ENCODE data around the gene NT5DC2. TPM values are rescaled to one million over a fixed set of nuclear protein-coding genes. Genes with fewer than 3 reads are reported as not detected.

Gene NT5DC2
- total RNA-seq, 2 donors from 2014 or later = 288 to 341 TPM

- WGBS, 2 experiments (ENCODE audit: insufficient coverage in 1 of 2, insufficient read length in 1 of 2) = 92 to 98% methylated on average over 4 of the region's 4 CpGs
- no peak for DNase-seq
- TF ChIP-seq, protein P1, sequence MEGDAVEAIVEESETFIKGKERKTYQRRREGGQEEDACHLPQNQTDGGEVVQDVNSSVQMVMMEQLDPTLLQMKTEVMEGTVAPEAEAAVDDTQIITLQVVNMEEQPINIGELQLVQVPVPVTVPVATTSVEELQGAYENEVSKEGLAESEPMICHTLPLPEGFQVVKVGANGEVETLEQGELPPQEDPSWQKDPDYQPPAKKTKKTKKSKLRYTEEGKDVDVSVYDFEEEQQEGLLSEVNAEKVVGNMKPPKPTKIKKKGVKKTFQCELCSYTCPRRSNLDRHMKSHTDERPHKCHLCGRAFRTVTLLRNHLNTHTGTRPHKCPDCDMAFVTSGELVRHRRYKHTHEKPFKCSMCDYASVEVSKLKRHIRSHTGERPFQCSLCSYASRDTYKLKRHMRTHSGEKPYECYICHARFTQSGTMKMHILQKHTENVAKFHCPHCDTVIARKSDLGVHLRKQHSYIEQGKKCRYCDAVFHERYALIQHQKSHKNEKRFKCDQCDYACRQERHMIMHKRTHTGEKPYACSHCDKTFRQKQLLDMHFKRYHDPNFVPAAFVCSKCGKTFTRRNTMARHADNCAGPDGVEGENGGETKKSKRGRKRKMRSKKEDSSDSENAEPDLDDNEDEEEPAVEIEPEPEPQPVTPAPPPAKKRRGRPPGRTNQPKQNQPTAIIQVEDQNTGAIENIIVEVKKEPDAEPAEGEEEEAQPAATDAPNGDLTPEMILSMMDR (conservative IDR thresholded peaks at IDR 0.05) = no peak
- H3K4me1 ChIP-seq (ENCODE audit: control insufficient read depth, insufficient read depth, low read length) = no peaks in the 10 kb centered on the region
- Mint-ChIP-seq H3K9me3 (no peaks in the 10 kb centered on the region), H3K4me3 (no peak overlapping the region), H3K27ac (peak overlapping the region; percentile 56), H3K27me3 (ENCODE audit: insufficient read depth) (no peaks in the 10 kb centered on the region), H3K36me3 (ENCODE audit: low read depth) (peaks cover 35% of the 10 kb centered on the region), H3K4me1 (no peaks in the 10 kb centered on the region)
- H3K27me3 ChIP-seq (ENCODE audit: control insufficient read depth, insufficient read depth, low read length, poor library complexity, severe bottlenecking) = no peaks in the 10 kb centered on the region
- peaks cover 67% of the 10 kb centered on the region for H3K36me3 ChIP-seq (ENCODE audit: control insufficient read depth, insufficient read depth, low read length)
- no peaks in the 10 kb centered on the region for H3K9me3 ChIP-seq (ENCODE audit: control insufficient read depth, low read length)
- no peak overlapping the region for H3K27ac ChIP-seq (ENCODE audit: low read depth, low read length)
- no peak overlapping the region for H3K4me3 ChIP-seq (ENCODE audit: low read length)
- H3K9ac ChIP-seq (ENCODE audit: extremely low read depth, low read length, poor library complexity, severe bottlenecking) = no peak overlapping the region
Observed at GRCh38 chr3:52544937-52545336, 11.3 kb upstream of the NT5DC2 start.

- Mint-ChIP-seq H3K36me3 (ENCODE audit: low read depth) (peaks cover 27% of the 10 kb centered on the region), H3K4me3 (no peak overlapping the region), H3K27ac (peak overlapping the region; percentile 15), H3K4me1 (peaks cover 17% of the 10 kb centered on the region), H3K27me3 (ENCODE audit: insufficient read depth) (no peaks in the 10 kb centered on the region), H3K9me3 (no peaks in the 10 kb centered on the region)
- H3K27ac ChIP-seq (ENCODE audit: low read depth, low read length) = no peak overlapping the region
- no peaks in the 10 kb centered on the region for H3K9me3 ChIP-seq (ENCODE audit: control insufficient read depth, low read length)
- H3K4me1 ChIP-seq (ENCODE audit: control insufficient read depth, insufficient read depth, low read length) = no peaks in the 10 kb centered on the region
- H3K4me3 ChIP-seq (ENCODE audit: low read length) = no peak overlapping the region
- no peaks in the 10 kb centered on the region for H3K27me3 ChIP-seq (ENCODE audit: control insufficient read depth, insufficient read depth, low read length, poor library complexity, severe bottlenecking)
- H3K9ac ChIP-seq (ENCODE audit: extremely low read depth, low read length, poor library complexity, severe bottlenecking) = no peak overlapping the region
- DNase-seq = no peak
- WGBS, 2 experiments (ENCODE audit: insufficient coverage in 1 of 2, insufficient read length in 1 of 2) = 87 to 100% methylated on average over 1 to 2 of the region's 2 CpGs
- H3K36me3 ChIP-seq (ENCODE audit: control insufficient read depth, insufficient read depth, low read length) = peaks cover 43% of the 10 kb centered on the region
- TF ChIP-seq, protein P1 (conservative IDR thresholded peaks at IDR 0.05) = no peak
Observed at GRCh38 chr3:52541050-52541449, 7.4 kb upstream of the NT5DC2 start.

DNA sequence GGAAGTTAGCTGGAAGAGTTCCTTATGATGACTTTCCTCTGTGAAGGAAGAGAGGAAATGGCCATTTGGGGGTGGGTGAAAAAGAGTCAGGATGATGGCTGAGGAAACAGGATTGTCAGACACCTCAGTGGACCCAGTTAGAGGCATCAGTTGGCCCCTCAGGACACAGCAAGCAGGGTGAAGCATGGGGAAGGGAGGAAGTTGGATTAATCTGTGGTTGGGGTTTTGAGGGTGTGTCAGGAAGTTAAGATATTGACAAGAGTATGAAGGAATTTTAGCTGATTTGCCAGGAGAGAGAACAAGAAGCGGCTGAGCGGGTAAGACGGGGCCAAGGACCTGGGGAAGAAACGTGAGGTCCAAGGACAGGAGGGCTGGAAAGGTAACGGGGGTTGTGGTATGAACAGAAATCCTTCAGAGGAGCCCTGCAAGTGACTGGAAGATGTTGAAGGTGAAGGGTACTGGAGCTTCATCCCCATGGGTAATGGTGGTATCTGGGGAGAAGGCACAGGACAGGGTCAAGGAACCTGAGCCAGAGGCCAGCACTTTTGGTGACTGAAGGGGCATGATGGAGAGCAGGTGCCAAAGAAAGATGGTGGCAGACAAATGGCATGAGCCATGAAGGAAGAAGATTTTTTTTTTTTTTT, 5.5 kb upstream of the NT5DC2 start:
- no peaks in the 10 kb centered on the region for H3K27me3 ChIP-seq (ENCODE audit: control insufficient read depth, insufficient read depth, low read length, poor library complexity, severe bottlenecking)
- TF ChIP-seq, protein P1 (conservative IDR thresholded peaks at IDR 0.05) = no peak
- Mint-ChIP-seq H3K27me3 (ENCODE audit: insufficient read depth) (no peaks in the 10 kb centered on the region), H3K4me3 (no peak overlapping the region), H3K27ac (no peak overlapping the region), H3K4me1 (peaks cover 24% of the 10 kb centered on the region), H3K9me3 (no peaks in the 10 kb centered on the region), H3K36me3 (ENCODE audit: low read depth) (peaks cover 26% of the 10 kb centered on the region)
- no peak overlapping the region for H3K27ac ChIP-seq (ENCODE audit: low read depth, low read length)
- peak overlapping the region; percentile 84 for H3K4me3 ChIP-seq (ENCODE audit: low read length)
- 91 to 100% methylated on average over 5 of the region's 5 CpGs for WGBS, 2 experiments (ENCODE audit: insufficient coverage in 1 of 2, insufficient read length in 1 of 2)
- no peak for DNase-seq
- H3K9ac ChIP-seq (ENCODE audit: extremely low read depth, low read length, poor library complexity, severe bottlenecking) = no peak overlapping the region
- H3K36me3 ChIP-seq (ENCODE audit: control insufficient read depth, insufficient read depth, low read length) = peaks cover 32% of the 10 kb centered on the region
- H3K9me3 ChIP-seq (ENCODE audit: control insufficient read depth, low read length) = no peaks in the 10 kb centered on the region
- H3K4me1 ChIP-seq (ENCODE audit: control insufficient read depth, insufficient read depth, low read length) = no peaks in the 10 kb centered on the region

All from endodermal cell (in vitro differentiated cells).